Activated T-cell treated with anti-CD3 and anti-CD28 coated beads, Interleukin-2, amount 50 U/mL, for 1 hour (primary cell): Measurements from ENCODE around the gene RBFOX2.
"Not testable (repeated sequence)": the region's sequence is repeated elsewhere in the genome, so short reads cannot be mapped to it uniquely, and the experiment has no call there.

Experiments
- DNase-seq: peaks from one replicate; pipeline ENCODE4 v3.0.0-alpha.2; 2020

The RBFOX2 gene

GRCh38 chr22:35806668-35807067 lies 222.0 kb downstream of the RBFOX2 start:
- not testable (repeated sequence) for DNase-seq

- no peak for DNase-seq
Measured at GRCh38 chr22:35805466-35805865, 223.2 kb downstream of the RBFOX2 start.

- DNase-seq: no peak
Measured at GRCh38 chr22:35804421-35804820, 224.2 kb downstream of the RBFOX2 start.

GRCh38 chr22:35802885-35803284 lies 225.7 kb downstream of the RBFOX2 start:
- DNase-seq: no peak

- DNase-seq: not testable (repeated sequence)
Measured at GRCh38 chr22:35801301-35801700, 227.3 kb downstream of the RBFOX2 start.

- DNase-seq: no peak
Measured at GRCh38 chr22:35799150-35799549, 229.5 kb downstream of the RBFOX2 start.

- no peak for DNase-seq
Measured at GRCh38 chr22:35797411-35797810, 231.2 kb downstream of the RBFOX2 start.

GRCh38 chr22:35795476-35795875 lies 233.1 kb downstream of the RBFOX2 start:
- no peak for DNase-seq

GRCh38 chr22:35792506-35792905 lies 236.1 kb downstream of the RBFOX2 start:
- no peak for DNase-seq

- DNase-seq: not testable (repeated sequence)
Measured at GRCh38 chr22:35791788-35792187, 236.8 kb downstream of the RBFOX2 start.

GRCh38 chr22:35785181-35785923 lies 243.3 kb downstream of the RBFOX2 start:
- DNase-seq: no peak

- DNase-seq: no peak
Measured at GRCh38 chr22:35784633-35785032, 244.0 kb downstream of the RBFOX2 start.

- DNase-seq: no peak
Measured at GRCh38 chr22:35783943-35784614, 244.5 kb downstream of the RBFOX2 start.

- no peak for DNase-seq
Measured at GRCh38 chr22:35782504-35782903, 246.1 kb downstream of the RBFOX2 start.

GRCh38 chr22:35781898-35782297 lies 246.7 kb downstream of the RBFOX2 start:
- no peak for DNase-seq

GRCh38 chr22:35777335-35777975 lies 251.2 kb downstream of the RBFOX2 start:
- DNase-seq: no peak

- no peak for DNase-seq
Measured at GRCh38 chr22:35775339-35775738, 253.3 kb downstream of the RBFOX2 start.

- no peak for DNase-seq
Measured at GRCh38 chr22:35769974-35770373, 258.6 kb downstream of the RBFOX2 start.

- DNase-seq: no peak
Measured at GRCh38 chr22:35766654-35767580, 261.7 kb downstream of the RBFOX2 start.

GRCh38 chr22:35761037-35761436 lies 267.6 kb downstream of the RBFOX2 start:
- no peak for DNase-seq

GRCh38 chr22:35758394-35758793 lies 270.2 kb downstream of the RBFOX2 start:
- no peak for DNase-seq

- DNase-seq: no peak
Measured at GRCh38 chr22:35756722-35757121, 271.9 kb downstream of the RBFOX2 start.

GRCh38 chr22:35754761-35755160 lies 273.9 kb downstream of the RBFOX2 start:
- DNase-seq: no peak
